Osteocyte (in vitro differentiated cells): ENCODE measurements around the gene XIRP2. TPM values are rescaled to one million over a fixed set of nuclear protein-coding genes. Genes with fewer than 3 reads are reported as not detected.

Experiments used
- DNase-seq: peaks from one replicate; pipeline ENCODE4 v3.0.0; 2021; ENCODE audit warnings: mixed read lengths; ENCODE audit not compliant: unreplicated experiment; ENCODE audit errors: extremely low spot score
- H3K27ac Mint-ChIP-seq: one replicate; pipeline ENCODE4 v1.8.0; 2021; ENCODE audit warnings: mild to moderate bottlenecking, mixed read lengths; ENCODE audit not compliant: unreplicated experiment
- H3K27me3 Mint-ChIP-seq: one replicate; pipeline ENCODE4 v1.8.0; 2021; ENCODE audit warnings: mixed read lengths; ENCODE audit not compliant: unreplicated experiment
- H3K36me3 Mint-ChIP-seq: one replicate; pipeline ENCODE4 v1.8.0; 2021; ENCODE audit warnings: mixed read lengths; ENCODE audit not compliant: unreplicated experiment
- H3K4me1 Mint-ChIP-seq: one replicate; pipeline ENCODE4 v1.8.0; 2021; ENCODE audit warnings: mixed read lengths; ENCODE audit not compliant: unreplicated experiment
- H3K4me3 Mint-ChIP-seq: one replicate; pipeline ENCODE4 v1.8.0; 2021; ENCODE audit warnings: mild to moderate bottlenecking, moderate library complexity, mixed read lengths; ENCODE audit not compliant: unreplicated experiment
- H3K9me3 Mint-ChIP-seq: one replicate; pipeline ENCODE4 v1.8.0; 2021; ENCODE audit warnings: mixed read lengths; ENCODE audit not compliant: unreplicated experiment
- total RNA-seq: library from RNA; stranded (reverse); gene quantifications from 2 replicates; pipeline ENCODE4 v1.2.1, GENCODE V29; 2021
- TF ChIP-seq, protein P1 (sequence below): fragments of 200-600 bp; sonication (generic); IDR thresholded peaks from 2 replicates; pipeline ENCODE4 v1.5.0; 2021; ENCODE audit warnings: antibody characterized with exemption, mild to moderate bottlenecking, moderate library complexity

Gene XIRP2
- total RNA-seq, 1 donor from 2014 or later, result 0.08 TPM

DNA sequence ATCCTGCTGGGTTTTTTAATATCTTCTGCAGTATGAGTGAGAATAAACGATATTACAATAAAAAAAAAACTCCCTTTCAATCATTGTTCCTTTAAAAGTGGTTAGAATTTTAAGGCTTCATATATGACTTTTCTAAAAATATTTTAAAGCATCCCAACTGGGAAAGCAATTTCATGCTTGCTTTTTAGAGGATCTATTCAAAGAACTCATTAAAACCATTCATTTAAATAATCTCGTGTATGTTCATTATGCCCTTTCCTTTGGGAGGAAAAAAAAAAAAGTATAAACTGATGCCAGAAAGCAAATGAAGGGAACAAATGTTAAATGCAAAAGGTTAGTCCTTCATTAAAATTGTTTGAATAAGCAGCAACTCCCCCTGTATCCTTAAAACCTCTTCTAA, 81.2 kb downstream of the XIRP2 start:
- DNase-seq, result no peak
- H3K4me3 Mint-ChIP-seq, result no peak overlapping the region
- no peaks in the 10 kb centered on the region for H3K4me1 Mint-ChIP-seq
- no peak overlapping the region for H3K27ac Mint-ChIP-seq
- TF ChIP-seq, protein P1, sequence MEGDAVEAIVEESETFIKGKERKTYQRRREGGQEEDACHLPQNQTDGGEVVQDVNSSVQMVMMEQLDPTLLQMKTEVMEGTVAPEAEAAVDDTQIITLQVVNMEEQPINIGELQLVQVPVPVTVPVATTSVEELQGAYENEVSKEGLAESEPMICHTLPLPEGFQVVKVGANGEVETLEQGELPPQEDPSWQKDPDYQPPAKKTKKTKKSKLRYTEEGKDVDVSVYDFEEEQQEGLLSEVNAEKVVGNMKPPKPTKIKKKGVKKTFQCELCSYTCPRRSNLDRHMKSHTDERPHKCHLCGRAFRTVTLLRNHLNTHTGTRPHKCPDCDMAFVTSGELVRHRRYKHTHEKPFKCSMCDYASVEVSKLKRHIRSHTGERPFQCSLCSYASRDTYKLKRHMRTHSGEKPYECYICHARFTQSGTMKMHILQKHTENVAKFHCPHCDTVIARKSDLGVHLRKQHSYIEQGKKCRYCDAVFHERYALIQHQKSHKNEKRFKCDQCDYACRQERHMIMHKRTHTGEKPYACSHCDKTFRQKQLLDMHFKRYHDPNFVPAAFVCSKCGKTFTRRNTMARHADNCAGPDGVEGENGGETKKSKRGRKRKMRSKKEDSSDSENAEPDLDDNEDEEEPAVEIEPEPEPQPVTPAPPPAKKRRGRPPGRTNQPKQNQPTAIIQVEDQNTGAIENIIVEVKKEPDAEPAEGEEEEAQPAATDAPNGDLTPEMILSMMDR, result no peak
- no peaks in the 10 kb centered on the region for H3K9me3 Mint-ChIP-seq
- H3K36me3 Mint-ChIP-seq, result no peaks in the 10 kb centered on the region
- peaks cover 5% of the 10 kb centered on the region for H3K27me3 Mint-ChIP-seq

DNA sequence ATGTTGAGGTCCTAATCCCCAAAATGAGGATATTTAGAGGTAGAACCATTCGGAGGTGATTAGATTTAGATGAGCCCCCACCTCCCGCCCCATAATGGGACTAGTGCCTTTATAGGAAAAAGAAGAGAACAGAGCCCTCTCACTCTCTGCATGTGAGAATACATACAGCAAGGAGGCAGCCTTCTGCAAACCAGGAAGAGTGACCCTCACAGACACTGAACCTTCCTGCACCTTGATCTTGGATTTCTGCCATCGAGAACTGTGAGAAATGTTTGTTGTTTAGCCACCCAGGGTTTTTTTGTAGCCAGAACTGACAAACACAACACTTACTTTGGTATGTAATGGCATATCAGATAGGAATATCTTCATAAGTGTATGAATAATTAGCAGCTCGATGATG, 83.7 kb downstream of the XIRP2 start:
- H3K4me1 Mint-ChIP-seq, result no peaks in the 10 kb centered on the region
- no peak for DNase-seq
- H3K27ac Mint-ChIP-seq, result no peak overlapping the region
- no peaks in the 10 kb centered on the region for H3K36me3 Mint-ChIP-seq
- H3K9me3 Mint-ChIP-seq, result no peaks in the 10 kb centered on the region
- peaks cover 3% of the 10 kb centered on the region for H3K27me3 Mint-ChIP-seq
- TF ChIP-seq, protein P1, result no peak
- H3K4me3 Mint-ChIP-seq, result no peak overlapping the region

DNA sequence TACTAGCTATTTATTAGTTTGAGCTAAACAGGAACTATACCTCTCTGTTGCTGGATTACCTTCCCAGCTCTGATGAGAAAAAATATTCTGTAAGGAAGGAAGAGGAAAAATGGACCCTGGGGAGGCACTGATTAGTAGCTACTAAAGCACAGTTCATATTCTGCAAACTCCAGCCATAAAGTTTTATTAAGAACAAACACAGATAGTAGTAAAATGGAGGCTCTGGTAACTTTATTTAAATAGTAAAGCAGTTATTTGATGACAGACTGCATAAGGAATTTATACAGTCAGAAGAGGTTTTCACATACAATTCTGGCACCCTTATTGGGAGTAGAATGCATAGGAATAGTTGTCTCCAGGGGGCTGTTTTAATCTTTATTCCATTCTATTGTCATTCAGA, 84.1 kb downstream of the XIRP2 start:
- no peaks in the 10 kb centered on the region for H3K9me3 Mint-ChIP-seq
- H3K27ac Mint-ChIP-seq, result no peak overlapping the region
- DNase-seq, result no peak
- peaks cover 3% of the 10 kb centered on the region for H3K27me3 Mint-ChIP-seq
- TF ChIP-seq, protein P1, result no peak
- H3K4me3 Mint-ChIP-seq, result no peak overlapping the region
- no peaks in the 10 kb centered on the region for H3K4me1 Mint-ChIP-seq
- no peaks in the 10 kb centered on the region for H3K36me3 Mint-ChIP-seq

DNA sequence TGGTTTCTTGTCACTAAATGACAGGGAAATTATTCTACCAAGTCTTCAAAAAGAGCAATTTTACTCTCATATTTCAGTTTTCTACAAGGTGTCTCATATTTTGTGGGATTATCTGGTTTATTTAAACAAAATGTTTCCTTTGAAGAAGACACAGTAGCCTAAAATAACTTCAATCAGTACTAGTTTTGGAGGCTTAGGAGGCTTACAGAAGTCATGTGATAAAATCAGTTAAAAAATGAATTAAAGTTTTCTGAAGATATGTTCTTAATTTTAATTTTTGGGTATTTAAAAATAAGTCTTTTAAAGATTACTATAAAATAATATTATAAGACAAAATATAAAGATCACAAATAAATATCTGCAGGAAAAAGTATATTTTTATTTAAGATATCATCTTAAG, 95.9 kb downstream of the XIRP2 start:
- TF ChIP-seq, protein P1, result no peak
- no peak for DNase-seq
- no peak overlapping the region for H3K4me3 Mint-ChIP-seq
- no peaks in the 10 kb centered on the region for H3K27me3 Mint-ChIP-seq
- H3K9me3 Mint-ChIP-seq, result peaks cover 11% of the 10 kb centered on the region
- no peaks in the 10 kb centered on the region for H3K36me3 Mint-ChIP-seq
- peaks cover 2% of the 10 kb centered on the region for H3K4me1 Mint-ChIP-seq
- no peak overlapping the region for H3K27ac Mint-ChIP-seq

DNA sequence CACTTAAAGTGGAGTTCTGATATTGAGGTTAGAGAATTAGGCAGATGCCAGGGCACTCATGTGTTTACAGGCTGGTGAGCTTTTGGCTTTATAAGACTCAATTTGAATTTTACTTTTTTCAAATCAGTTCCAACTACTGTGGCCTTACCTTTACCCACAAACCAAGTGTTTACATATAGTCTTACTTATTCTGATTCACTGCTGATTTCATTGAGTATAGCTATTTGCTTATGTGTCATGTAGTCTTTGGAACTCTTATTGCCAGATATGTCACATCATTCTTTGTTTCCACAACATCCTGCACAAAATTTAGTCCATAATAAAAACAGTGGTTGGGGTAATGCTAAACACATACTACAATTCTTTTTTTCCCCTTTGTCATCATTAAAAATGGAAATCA, 96.5 kb downstream of the XIRP2 start:
- Mint-ChIP-seq H3K9me3 (peaks cover 8% of the 10 kb centered on the region), H3K27me3 (no peaks in the 10 kb centered on the region), H3K4me3 (no peak overlapping the region), H3K4me1 (peaks cover 2% of the 10 kb centered on the region), H3K36me3 (no peaks in the 10 kb centered on the region), H3K27ac (no peak overlapping the region)
- no peak for DNase-seq
- TF ChIP-seq, protein P1, result no peak
